Measurements from ENCODE around the gene KSR2. TPM values are rescaled to one million over a fixed set of nuclear protein-coding genes. Genes with fewer than 3 reads are reported as not detected.

Gene KSR2
- total and polyA plus RNA-seq, 2 of the 13 experiments (the other 11 are each of a cell fraction or from before 2014, with no cell fraction given): 0.02 TPM; not detected in 1

GRCh38 chr12:117936722-117937484, 31.9 kb downstream of the KSR2 start:
- no peak for TF ChIP-seq RARG (CRISPR knock-in tag; IDR thresholded peaks at IDR 0.05; ENCODE audit: low read depth)
- no peaks in the 10 kb centered on the region for H3K79me2 ChIP-seq (ENCODE audit: insufficient read depth, low read length)
- no peaks in the 10 kb centered on the region for H3K36me3 ChIP-seq (replicated peaks in 1 of 2; ENCODE audit: control insufficient read depth in 1 of 2, insufficient read depth in 2 of 2, low read length in 2 of 2)
- CTCF ChIA-PET (ENCODE audit: low intra/inter-chr PET ratio, low total read pairs): no interaction called here
- no peak overlapping the region for H3K4me2 ChIP-seq (ENCODE audit: low read depth, low read length)
- no peak for ATAC-seq
- 17% methylated on average over 5 of the region's 6 CpGs for WGBS (ENCODE audit: low lambda C conversion rate)
- no peaks in the 10 kb centered on the region for H3K4me1 ChIP-seq (ENCODE audit: insufficient read depth, low read length)
- in situ Hi-C loops (cut with HindIII; ENCODE audit: extremely low pct_ligation_motif_present, low pct_unique_long_range_greater_than_20kb): no loop called here
- no peak for FAIRE-seq
- H2AFZ ChIP-seq (ENCODE audit: low read length): no peak overlapping the region
- H3K9me3 ChIP-seq (ENCODE audit: low read length): no peaks in the 10 kb centered on the region
- no peaks in the 10 kb centered on the region for H4K20me1 ChIP-seq (ENCODE audit: insufficient read depth, low read length)
- no peak overlapping the region for H3K9ac ChIP-seq (ENCODE audit: insufficient read depth, low read depth, low read length)
- no peak overlapping the region for H3K4me3 ChIP-seq (replicated peaks in 1 of 3; ENCODE audit: insufficient read depth in 1 of 3, low read depth in 2 of 3, low read length in 3 of 3)
- H3K27ac ChIP-seq (ENCODE audit: extremely low read length, insufficient read depth, low read length): no peak overlapping the region
- DNase-seq (ENCODE audit: low spot score): no peak
- no peaks in the 10 kb centered on the region; a peak in 1 of 5 replicates for H3K27me3 ChIP-seq (ENCODE audit: control insufficient read depth in 1 of 2, insufficient read depth in 2 of 2, low read length in 2 of 2)
- POLR2A ChIA-PET: no interaction called here
- no TSS peak for BruUV-seq (replicated peaks)
- intact Hi-C loops (cut with micrococcal nuclease; ENCODE audit: unreplicated experiment): no loop called here

GRCh38 chr12:117933545-117933944, 35.2 kb downstream of the KSR2 start:
- H3K9ac ChIP-seq (ENCODE audit: insufficient read depth, low read depth, low read length): no peak overlapping the region
- H3K79me2 ChIP-seq (ENCODE audit: insufficient read depth, low read length): no peaks in the 10 kb centered on the region
- no peak overlapping the region for H2AFZ ChIP-seq (ENCODE audit: low read length)
- no peaks in the 10 kb centered on the region for H3K9me3 ChIP-seq (ENCODE audit: low read length)
- DNase-seq (ENCODE audit: low spot score) (no peak), ATAC-seq (no peak), FAIRE-seq (no peak)
- H3K27me3 ChIP-seq (ENCODE audit: control insufficient read depth in 1 of 2, insufficient read depth in 2 of 2, low read length in 2 of 2): no peaks in the 10 kb centered on the region; a peak in 1 of 5 replicates
- H3K4me1 ChIP-seq (ENCODE audit: insufficient read depth, low read length): no peaks in the 10 kb centered on the region
- H3K4me3 ChIP-seq (replicated peaks in 1 of 3; ENCODE audit: insufficient read depth in 1 of 3, low read depth in 2 of 3, low read length in 3 of 3): no peak overlapping the region
- WGBS (ENCODE audit: low lambda C conversion rate): 12% methylated on average over 4 of the region's 5 CpGs
- intact Hi-C loops (cut with micrococcal nuclease; ENCODE audit: unreplicated experiment): no loop called here
- H3K36me3 ChIP-seq (replicated peaks in 1 of 2; ENCODE audit: control insufficient read depth in 1 of 2, insufficient read depth in 2 of 2, low read length in 2 of 2): no peaks in the 10 kb centered on the region
- TF ChIP-seq CBFB (CRISPR knock-in tag; IDR thresholded peaks at IDR 0.05) (no peak), ZNF430 (CRISPR knock-in tag; IDR thresholded peaks at IDR 0.05) (no peak), SRSF1 (optimal IDR thresholded peaks at IDR 0.05; ENCODE audit: low read depth, low read length) (no peak), CENPBD1 (CRISPR knock-in tag; IDR thresholded peaks at IDR 0.05; ENCODE audit: borderline replicate concordance, low read depth) (no peak), ZNF792 (CRISPR knock-in tag; IDR thresholded peaks at IDR 0.05) (no peak), POLR2AphosphoS2 (IDR thresholded peaks at IDR 0.05; ENCODE audit: low read depth, low read length) (no peak), ZNF230 (CRISPR knock-in tag; IDR thresholded peaks at IDR 0.05) (no peak), GFI1 (CRISPR knock-in tag; IDR thresholded peaks at IDR 0.05; ENCODE audit: borderline replicate concordance) (no peak), STAT5B (CRISPR knock-in tag; IDR thresholded peaks at IDR 0.05) (no peak), KLF12 (CRISPR knock-in tag; IDR thresholded peaks at IDR 0.05; ENCODE audit: borderline replicate concordance) (no peak), ZNF274 (CRISPR knock-in tag; IDR thresholded peaks at IDR 0.05) (no peak)
- no peak overlapping the region for H3K27ac ChIP-seq (ENCODE audit: extremely low read length, insufficient read depth, low read length)
- H3K4me2 ChIP-seq (ENCODE audit: low read depth, low read length): no peak overlapping the region
- no TSS peak for BruUV-seq (replicated peaks)
- POLR2A ChIA-PET: no interaction called here
- in situ Hi-C loops (cut with HindIII; ENCODE audit: extremely low pct_ligation_motif_present, low pct_unique_long_range_greater_than_20kb): no loop called here
- CTCF ChIA-PET (ENCODE audit: low intra/inter-chr PET ratio, low total read pairs): no interaction called here
- no peaks in the 10 kb centered on the region for H4K20me1 ChIP-seq (ENCODE audit: insufficient read depth, low read length)

All from HepG2 (cell line).